ENCODE results near the gene RTL3. TPM values are rescaled to one million over a fixed set of nuclear protein-coding genes. Genes with fewer than 3 reads are reported as not detected.

RTL3 gene
- total and polyA plus RNA-seq, 9 of the 15 experiments (the other 6 are each of a cell fraction or from before 2014, with no cell fraction given) = not detected

GRCh38 chrX:78614264-78614663 lies 44.9 kb downstream of the RTL3 start:
- H3K36me3 ChIP-seq (ENCODE audit: control insufficient read depth, insufficient read depth, low read length) = no peaks in the 10 kb centered on the region
- no peaks in the 10 kb centered on the region for H3K9me1 ChIP-seq (ENCODE audit: control insufficient read depth, insufficient read depth, low read length)
- H3K4me1 ChIP-seq (replicated peaks in 1 of 2; ENCODE audit: control insufficient read depth in 2 of 2, insufficient read depth in 2 of 2, low read length in 2 of 2) = no peaks in the 10 kb centered on the region
- no peak overlapping the region for H3K4me3 ChIP-seq
- no peak overlapping the region for H3K9ac ChIP-seq (ENCODE audit: insufficient read depth in 1 of 2, low read depth in 2 of 2, low read length in 2 of 2)
- WGBS (ENCODE audit: insufficient coverage, low coverage, missing lambda C conversion rate) = 0% methylated on average over 1 of the region's 1 CpG
- H3K9me3 ChIP-seq (replicated peaks; ENCODE audit: control insufficient read depth, insufficient read depth, low read depth, low read length) = no peaks in the 10 kb centered on the region
- no peaks in the 10 kb centered on the region for H3K27me3 ChIP-seq (ENCODE audit: control insufficient read depth in 2 of 2, insufficient read depth in 2 of 2, low read length in 2 of 2)
- no peaks in the 10 kb centered on the region for H4K20me1 ChIP-seq (replicated peaks; ENCODE audit: control insufficient read depth, insufficient read depth, low read length)
- ChIA-PET CTCF (ENCODE audit: low intra/inter-chr PET ratio) (no interaction called here), POLR2A (no interaction called here)
- no peak overlapping the region for H3K4me2 ChIP-seq (ENCODE audit: insufficient read depth, low read length)
- no peak for ATAC-seq
- no peak for FAIRE-seq
- no peak overlapping the region for H3K27ac ChIP-seq (ENCODE audit: extremely low read depth, low read depth, low read length)
- in situ Hi-C loops (cut with MboI) (no loop called here), intact Hi-C loops (cut with micrococcal nuclease) (no loop called here)
- H2AFZ ChIP-seq (ENCODE audit: low read depth, low read length) = no peak overlapping the region
- BruUV-seq (replicated peaks) = no TSS peak
- H3K79me2 ChIP-seq (ENCODE audit: control insufficient read depth, insufficient read depth, low read length) = no peaks in the 10 kb centered on the region
- no peak for DNase-seq (ENCODE audit: extremely low read depth in 1 of 4, low spot score in 3 of 4)
- TF ChIP-seq TSHZ1 (CRISPR knock-in tag; IDR thresholded peaks at IDR 0.05) (no peak), COPS2 (conservative IDR thresholded peaks at IDR 0.05) (no peak), ZEB2 (IDR thresholded peaks at IDR 0.05) (no peak), BRCA1 (IDR thresholded peaks at IDR 0.05) (no peak), BRCA1 (CRISPR knock-in tag; IDR thresholded peaks at IDR 0.05) (no peak), STAT5A (IDR thresholded peaks at IDR 0.05; ENCODE audit: borderline replicate concordance, low read length) (no peak), SIN3A (IDR thresholded peaks at IDR 0.05; ENCODE audit: borderline replicate concordance in 2 of 2, control insufficient read depth in 1 of 2, low read depth in 2 of 2, low read length in 2 of 2) (no peak), ZNF780A (CRISPR knock-in tag; IDR thresholded peaks at IDR 0.05) (no peak), FOXJ3 (CRISPR knock-in tag; IDR thresholded peaks at IDR 0.05) (no peak), ZNF583 (CRISPR knock-in tag; IDR thresholded peaks at IDR 0.05) (no peak), MTA2 (IDR thresholded peaks at IDR 0.05; ENCODE audit: low read depth) (no peak), ZNF318 (IDR thresholded peaks at IDR 0.05; ENCODE audit: borderline replicate concordance in 1 of 2, low read depth in 1 of 2) (no peak)

Data from K562 (cell line).